ENCODE data around the gene FAM76B. TPM values are rescaled to one million over a fixed set of nuclear protein-coding genes. Genes with fewer than 3 reads are reported as not detected.

The FAM76B gene
- total RNA-seq, 3 donors from 2014 or later: 23.0 to 26.7 (median 24.5) TPM

- DNase-seq: no peak
- Histone ChIP-seq H3K36me3 (ENCODE audit: low read depth) (no peaks in the 10 kb centered on the region), H3K4me3 (no peak overlapping the region), H3K4me1 (ENCODE audit: low read depth) (no peaks in the 10 kb centered on the region), H3K9me3 (no peaks in the 10 kb centered on the region)
- ATAC-seq: no peak
- no peak for TF ChIP-seq CTCF (IDR thresholded peaks at IDR 0.05)
- intact Hi-C loops (cut with DNase I, micrococcal nuclease): no loop called here
These were observed 12.7 kb downstream of the FAM76B start for GRCh38 chr11:95776859-95777258.

GRCh38 chr11:95768521-95768920 is 21.1 kb downstream of the FAM76B start:
- Histone ChIP-seq H3K4me3 (no peak overlapping the region), H3K4me1 (ENCODE audit: low read depth) (no peaks in the 10 kb centered on the region), H3K36me3 (ENCODE audit: low read depth) (no peaks in the 10 kb centered on the region), H3K9me3 (no peaks in the 10 kb centered on the region)
- intact Hi-C loops (cut with DNase I, micrococcal nuclease): no loop called here
- ATAC-seq (no peak), DNase-seq (no peak)
- no peak for TF ChIP-seq CTCF (IDR thresholded peaks at IDR 0.05)

- intact Hi-C loops (cut with DNase I, micrococcal nuclease): no loop called here
- Histone ChIP-seq H3K9me3 (no peaks in the 10 kb centered on the region), H3K4me1 (ENCODE audit: low read depth) (no peaks in the 10 kb centered on the region), H3K4me3 (no peak overlapping the region), H3K36me3 (ENCODE audit: low read depth) (no peaks in the 10 kb centered on the region)
- TF ChIP-seq CTCF (IDR thresholded peaks at IDR 0.05): no peak
- no peak for ATAC-seq
- DNase-seq: no peak
These were observed 22.1 kb downstream of the FAM76B start for GRCh38 chr11:95767498-95767897.

- intact Hi-C loops (cut with DNase I, micrococcal nuclease): no loop called here
- no peaks in the 10 kb centered on the region for H3K9me3 ChIP-seq
- no peak for TF ChIP-seq CTCF (IDR thresholded peaks at IDR 0.05)
- ATAC-seq (no peak), DNase-seq (no peak)
- no peak overlapping the region for H3K4me3 ChIP-seq
- H3K4me1 ChIP-seq (ENCODE audit: low read depth): no peaks in the 10 kb centered on the region
- no peaks in the 10 kb centered on the region for H3K36me3 ChIP-seq (ENCODE audit: low read depth)
These were observed 22.9 kb downstream of the FAM76B start for GRCh38 chr11:95766701-95767100.

GRCh38 chr11:95764267-95764898 is 25.2 kb downstream of the FAM76B start:
- Histone ChIP-seq H3K4me1 (ENCODE audit: low read depth) (no peaks in the 10 kb centered on the region), H3K4me3 (no peak overlapping the region), H3K36me3 (ENCODE audit: low read depth) (no peaks in the 10 kb centered on the region), H3K9me3 (no peaks in the 10 kb centered on the region)
- intact Hi-C loops (cut with DNase I, micrococcal nuclease): loop anchor here (5.0 kb wide), 1 partner anchor 612 kb away; no protein-coding TSS in a partner anchor
- DNase-seq (no peak), ATAC-seq (peak; percentile 71)
- TF ChIP-seq CTCF (IDR thresholded peaks at IDR 0.05): no peak

GRCh38 chr11:95762534-95762933 is 27.0 kb downstream of the FAM76B start:
- Histone ChIP-seq H3K4me3 (no peak overlapping the region), H3K4me1 (ENCODE audit: low read depth) (no peaks in the 10 kb centered on the region), H3K9me3 (no peaks in the 10 kb centered on the region), H3K36me3 (ENCODE audit: low read depth) (no peaks in the 10 kb centered on the region)
- ATAC-seq: no peak
- intact Hi-C loops (cut with DNase I, micrococcal nuclease): loop anchor here (5.0 kb wide), 1 partner anchor 610 kb away; no protein-coding TSS in a partner anchor
- no peak for TF ChIP-seq CTCF (IDR thresholded peaks at IDR 0.05)
- no peak for DNase-seq

All from mucosa of descending colon (tissue), 3 donors.